GM15510 (cell line): Measurements from ENCODE around the gene ZNF292.

Experiments used
- POLR2A ChIP-seq: IDR thresholded peaks from 3 replicates; pipeline ENCODE4 v1.6.1; 2011; ENCODE audit warnings: borderline replicate concordance; ENCODE audit not compliant: insufficient read length; ENCODE audit errors: extremely low read depth

The ZNF292 gene

GRCh38 chr6:87154993-87155841 lies at the start of gene ZNF292:
ZNF292 (plus strand) TSS chr6:87155565; CDS start chr6:87155592, 27 bp downstream.
- peak; percentile 69 for TF ChIP-seq POLR2A

GRCh38 chr6:87105823-87106222 lies 49.5 kb upstream of the ZNF292 start:
- TF ChIP-seq POLR2A, result no peak

GRCh38 chr6:87110636-87111035 lies 44.7 kb upstream of the ZNF292 start:
- no peak for TF ChIP-seq POLR2A

GRCh38 chr6:87115402-87116135 lies 39.8 kb upstream of the ZNF292 start:
- TF ChIP-seq POLR2A, result no peak

- no peak for TF ChIP-seq POLR2A
These were observed 38.4 kb upstream of the ZNF292 start for GRCh38 chr6:87116922-87117321.

- no peak for TF ChIP-seq POLR2A
These were observed 37.3 kb upstream of the ZNF292 start for GRCh38 chr6:87118054-87118453.

- no peak for TF ChIP-seq POLR2A
These were observed 32.9 kb upstream of the ZNF292 start for GRCh38 chr6:87122477-87122876.

GRCh38 chr6:87124074-87124473 lies 31.3 kb upstream of the ZNF292 start:
- TF ChIP-seq POLR2A, result no peak

GRCh38 chr6:87126501-87126900 lies 28.9 kb upstream of the ZNF292 start:
- TF ChIP-seq POLR2A, result no peak

- no peak for TF ChIP-seq POLR2A
These were observed 27.6 kb upstream of the ZNF292 start for GRCh38 chr6:87127737-87128136.

- no peak for TF ChIP-seq POLR2A
These were observed 18.4 kb upstream of the ZNF292 start for GRCh38 chr6:87136963-87137362.

GRCh38 chr6:87139236-87139635 lies 16.1 kb upstream of the ZNF292 start:
- no peak for TF ChIP-seq POLR2A

- no peak for TF ChIP-seq POLR2A
These were observed 9.0 kb upstream of the ZNF292 start for GRCh38 chr6:87146363-87146762.

GRCh38 chr6:87150406-87150805 lies 5.0 kb upstream of the ZNF292 start:
- TF ChIP-seq POLR2A, result no peak

- TF ChIP-seq POLR2A, result no peak
These were observed 3.9 kb upstream of the ZNF292 start for GRCh38 chr6:87151471-87151780.
